K562 (cell line): ENCODE measurements around the gene KRTAP12-2. TPM values are rescaled to one million over a fixed set of nuclear protein-coding genes. Genes with fewer than 3 reads are reported as not detected.
A peak's percentile ranks its signal among the peaks of the same experiment; 100 is the strongest.
"Not testable (repeated sequence)": the region's sequence is repeated elsewhere in the genome, so short reads cannot be mapped to it uniquely, and the experiment has no call there.

Experiments
- ATAC-seq: fragments of 200-7000 bp; cut with Tn5 transposase; 3 replicates; pipeline ENCODE4 v1.9.1; 2020; ENCODE audit warnings: moderate library complexity
- BruUV-seq: library from RNA; stranded (reverse); fragments of 400-500 nt; replicated peaks from 2 replicates; lab custom pipeline; 2021; lab: Mats Ljungman, UMichigan
- CTCF ChIA-PET: fragments of 300-600 bp; formaldehyde crosslinking; extraction: SDS; loops from one replicate; lab custom pipeline; 2021; ENCODE audit warnings: low intra/inter-chr PET ratio; lab: Yijun Ruan, JAX
- POLR2A ChIA-PET: fragments of 300-600, 350-650 bp; sonication (Branson Sonifier 250); formaldehyde crosslinking; extraction: SDS; loops from one replicate; lab custom pipeline; 2021; ENCODE audit warnings: antibody characterized with exemption, inconsistent platforms; lab: Yijun Ruan, JAX
- DNase-seq, 4 experiments: peaks; one replicate each; pipeline versions ENCODE4 v3.0.0 to v3.0.0-alpha.2; 2011 to 2018; ENCODE audit warnings: low spot score in 3 of 4, mixed read lengths in 3 of 4; ENCODE audit errors: extremely low read depth in 1 of 4
- FAIRE-seq: peaks from 2 replicates; lab custom pipeline; 2011; peaks lifted over from hg19 to GRCh38; lab: Jason Lieb, UNC
- H2AFZ ChIP-seq: 2 replicates; pipeline ENCODE4 v1.6.0; 2011; ENCODE audit warnings: low read depth, low read length, control low read depth, inconsistent platforms
- H3K27ac ChIP-seq: fragments of 200-600 bp; 3 replicates; pipeline ENCODE4 v1.8.0; 2011; ENCODE audit warnings: low read depth, mild to moderate bottlenecking, control low read depth, inconsistent platforms, low read length, moderate library complexity, mixed read lengths; ENCODE audit errors: extremely low read depth
- H3K27me3 ChIP-seq, 2 experiments: fragments of 300-600 bp in 1 of 2; 2 replicates in 1 of 2; 3 replicates in 1 of 2; pipeline versions ENCODE4 v1.6.0 to v1.8.0; 2011; ENCODE audit warnings: inconsistent platforms in 2 of 2, low read length in 2 of 2, mild to moderate bottlenecking in 1 of 2, mixed read lengths in 1 of 2, moderate library complexity in 1 of 2; ENCODE audit not compliant: control insufficient read depth in 2 of 2, insufficient read depth in 2 of 2
- H3K36me3 ChIP-seq: fragments of 300-600 bp; 3 replicates; pipeline ENCODE4 v1.8.0; 2011; ENCODE audit warnings: mild to moderate bottlenecking, low read length, inconsistent platforms; ENCODE audit not compliant: control insufficient read depth, insufficient read depth
- H3K4me1 ChIP-seq, 2 experiments: fragments of 200-600 bp in 1 of 2; replicated peaks in 1 of 2; 2 replicates in 1 of 2; 3 replicates in 1 of 2; pipeline versions ENCODE4 v1.5.1 to v1.8.0; 2011; ENCODE audit warnings: inconsistent platforms in 2 of 2, low read length in 2 of 2, mild to moderate bottlenecking in 1 of 2, mixed read lengths in 1 of 2, moderate library complexity in 1 of 2; ENCODE audit not compliant: control insufficient read depth in 2 of 2, insufficient read depth in 2 of 2
- H3K4me2 ChIP-seq: 2 replicates; pipeline ENCODE4 v1.6.1; 2011; ENCODE audit warnings: low read length, control low read depth, inconsistent platforms, mixed read lengths; ENCODE audit not compliant: insufficient read depth
- H3K4me3 ChIP-seq: fragments of 200-600 bp; sonication (generic), shearing (Covaris generic); 2 replicates; pipeline ENCODE4 v1.5.1; 2016; ENCODE audit warnings: control low read depth, inconsistent platforms
- H3K79me2 ChIP-seq: fragments of 200-600 bp; 3 replicates; pipeline ENCODE4 v1.8.0; 2011; ENCODE audit warnings: low read length, inconsistent platforms; ENCODE audit not compliant: control insufficient read depth, insufficient read depth
- H3K9ac ChIP-seq, 2 experiments: 2 replicates each; pipeline versions ENCODE4 v1.6.0 to v1.6.1; 2011; ENCODE audit warnings: low read depth in 2 of 2, low read length in 2 of 2, control low read depth in 1 of 2, inconsistent platforms in 1 of 2, mild to moderate bottlenecking in 1 of 2, mixed read lengths in 1 of 2; ENCODE audit not compliant: insufficient read depth in 1 of 2
- H3K9me1 ChIP-seq: one replicate; pipeline ENCODE4 v1.6.0; 2011; ENCODE audit warnings: inconsistent platforms, mild to moderate bottlenecking, low read length, moderate library complexity; ENCODE audit not compliant: control insufficient read depth, insufficient read depth
- H3K9me3 ChIP-seq: replicated peaks from 2 replicates; pipeline ENCODE4 v1.5.1; 2011; ENCODE audit warnings: low read depth, low read length, inconsistent platforms; ENCODE audit not compliant: control insufficient read depth, insufficient read depth
- H4K20me1 ChIP-seq: replicated peaks from 2 replicates; pipeline ENCODE4 v1.6.1; 2011; ENCODE audit warnings: low read length, inconsistent platforms, mixed read lengths; ENCODE audit not compliant: control insufficient read depth, insufficient read depth
- HNRNPUL1 ChIP-seq: fragments of 200-400 bp; formaldehyde crosslinking; IDR thresholded peaks from 2 replicates; pipeline ENCODE4 v1.6.1; 2017; ENCODE audit warnings: low read length
- KLF13 ChIP-seq: fragments of 450-650 bp; IDR thresholded peaks from 2 replicates; pipeline ENCODE4 v1.6.1; 2016; ENCODE audit warnings: missing genetic modification characterization, low read depth, mild to moderate bottlenecking, missing compliant biosample characterization, moderate library complexity, borderline replicate concordance
- NFE2L1 ChIP-seq: fragments of 450-650 bp; IDR thresholded peaks from 2 replicates; pipeline ENCODE4 v1.6.1; 2016; ENCODE audit warnings: missing genetic modification characterization, low read depth, mild to moderate bottlenecking, missing compliant biosample characterization, moderate library complexity, borderline replicate concordance
- SMARCE1 ChIP-seq: fragments of 450-650 bp; IDR thresholded peaks from 2 replicates; pipeline ENCODE4 v1.7.1; 2016; ENCODE audit warnings: mild to moderate bottlenecking
- ZBTB26 ChIP-seq: fragments of 450-650 bp; formaldehyde crosslinking; IDR thresholded peaks from 2 replicates; pipeline ENCODE4 v1.4.0; 2022; ENCODE audit warnings: missing genetic modification characterization
- ZNF75A ChIP-seq: fragments of 450-650 bp; formaldehyde crosslinking; IDR thresholded peaks from 2 replicates; pipeline ENCODE4 v1.4.0; 2020; ENCODE audit warnings: mild to moderate bottlenecking
- WGBS: fragments of 100-300 bp; shearing (Covaris generic); methylation state at CpG from one replicate; pipeline ENCODE4 v1.1.6; 2016; ENCODE audit warnings: low coverage, mixed read lengths; ENCODE audit not compliant: insufficient coverage; ENCODE audit errors: missing lambda C conversion rate; 5-methylcytosine and 5-hydroxymethylcytosine counted together
- in situ Hi-C: fragments of 300-500 bp; cut with MboI; formaldehyde crosslinking; loops from 4 replicates; pipeline ENCODE4 v1.15.0; 2018; ENCODE audit warnings: inconsistent platforms, mixed read lengths
- intact Hi-C: fragments of 100-400 bp; cut with micrococcal nuclease; formaldehyde crosslinking; loops from 2 replicates; pipeline ENCODE4 v1.14.2; 2022
- polyA plus RNA-seq, 8 experiments: library from polyadenylated mRNA; depleted of rRNA in 4 of 8; stranded (reverse) in 5 of 8; unstranded in 3 of 8; fragments of >200 nt; fragmentation: Nextera tagmentation in 2 of 8; fragmentation: Illumina TruSeq in 1 of 8; extraction: Ambion mirVana in 2 of 8; extraction: Trizol in 1 of 8; gene quantifications; 2 replicates each; pipeline versions ENCODE4 v1.2.1 to v1.2.3, GENCODE V29; 2011 to 2014; ENCODE audit warnings: inconsistent platforms in 1 of 8, missing spikeins in 1 of 8
- total RNA-seq, 7 experiments: library from RNA; depleted of rRNA in 6 of 7; stranded (reverse); fragments of >200 nt in 6 of 7; fragmentation: Illumina TruSeq in 2 of 7; extraction: Trizol in 2 of 7; gene quantifications; 2 replicates each; pipeline versions ENCODE4 v1.2.1 to v1.2.3, GENCODE V29; 2011 to 2021; ENCODE audit warnings: low replicate concordance in 1 of 7
- TF ChIP-seq, protein P1 (sequence below), 2 experiments: fragments of 450-650 bp in 1 of 2; IDR thresholded peaks; 2 replicates each; pipeline ENCODE4 v1.6.1; 2011 to 2017; ENCODE audit warnings: low read depth in 2 of 2, antibody characterized with exemption in 1 of 2, borderline replicate concordance in 1 of 2, low read length in 1 of 2, mild to moderate bottlenecking in 1 of 2, mixed read lengths in 1 of 2; ENCODE audit not compliant: control insufficient read depth in 1 of 2
- TF ChIP-seq, protein P2 (sequence below): sonication (generic); formaldehyde crosslinking; IDR thresholded peaks from 2 replicates; pipeline ENCODE4 v1.8.1; 2023; ENCODE audit warnings: mild to moderate bottlenecking, missing genetic modification reagents, moderate library complexity

The KRTAP12-2 gene
- total and polyA plus RNA-seq, 9 of the 15 experiments (the other 6 are each of a cell fraction or from before 2014, with no cell fraction given): not detected

GRCh38 chr21:44685050-44685449 is 18.3 kb upstream of the KRTAP12-2 start:
- CTCF ChIA-PET, H3K36me3 ChIP-seq, in situ Hi-C loops, H3K9me3 ChIP-seq, H2AFZ ChIP-seq, H3K4me2 ChIP-seq, H3K27ac ChIP-seq, H3K9ac ChIP-seq, BruUV-seq, intact Hi-C loops, H3K79me2 ChIP-seq, ATAC-seq, DNase-seq, H3K4me1 ChIP-seq, H3K9me1 ChIP-seq, H3K4me3 ChIP-seq, H4K20me1 ChIP-seq: not testable (repeated sequence)
- 1% methylated on average over 6 of the region's 6 CpGs for WGBS
- POLR2A ChIA-PET: interaction anchor here (1.1 to 1.4 kb wide), 2 partner anchors 8 to 11 kb away, joined by 4 to 6 read pairs; no protein-coding TSS in a partner anchor
- peak; percentile 26 for FAIRE-seq
- peaks cover 22 to 57% of the 10 kb centered on the region in 2 experiments for H3K27me3 ChIP-seq

- Histone ChIP-seq H3K9ac (no peak overlapping the region), H3K4me1 (peaks cover 0 to 6% of the 10 kb centered on the region in 2 experiments; a peak in 2 of 5 replicates), H3K36me3 (no peaks in the 10 kb centered on the region), H3K4me3 (no peak overlapping the region), H3K9me1 (no peaks in the 10 kb centered on the region), H3K27ac (no peak overlapping the region), H3K4me2 (no peak overlapping the region), H3K79me2 (no peaks in the 10 kb centered on the region), H3K27me3 (peaks cover 22 to 57% of the 10 kb centered on the region in 2 experiments), H4K20me1 (0 out of 2 replicates have a peak, but pooled peaks cover 6% of the 10 kb centered on the region), H2AFZ (no peak overlapping the region), H3K9me3 (no peaks in the 10 kb centered on the region)
- WGBS: 0% methylated on average over 6 of the region's 6 CpGs
- ATAC-seq (no peak), DNase-seq (no peak), FAIRE-seq (no peak)
- ChIA-PET CTCF (no interaction called here), POLR2A (interaction anchor here (1.4 kb wide), 1 partner anchor 12 kb away, joined by 4 read pairs; no protein-coding TSS in a partner anchor)
- intact Hi-C loops: no loop called here
- BruUV-seq: no TSS peak
- in situ Hi-C loops: no loop called here
- TF ChIP-seq NFE2L1: no peak
- TF ChIP-seq HNRNPUL1: no peak
- no peak for TF ChIP-seq SMARCE1
- TF ChIP-seq, protein P1, sequence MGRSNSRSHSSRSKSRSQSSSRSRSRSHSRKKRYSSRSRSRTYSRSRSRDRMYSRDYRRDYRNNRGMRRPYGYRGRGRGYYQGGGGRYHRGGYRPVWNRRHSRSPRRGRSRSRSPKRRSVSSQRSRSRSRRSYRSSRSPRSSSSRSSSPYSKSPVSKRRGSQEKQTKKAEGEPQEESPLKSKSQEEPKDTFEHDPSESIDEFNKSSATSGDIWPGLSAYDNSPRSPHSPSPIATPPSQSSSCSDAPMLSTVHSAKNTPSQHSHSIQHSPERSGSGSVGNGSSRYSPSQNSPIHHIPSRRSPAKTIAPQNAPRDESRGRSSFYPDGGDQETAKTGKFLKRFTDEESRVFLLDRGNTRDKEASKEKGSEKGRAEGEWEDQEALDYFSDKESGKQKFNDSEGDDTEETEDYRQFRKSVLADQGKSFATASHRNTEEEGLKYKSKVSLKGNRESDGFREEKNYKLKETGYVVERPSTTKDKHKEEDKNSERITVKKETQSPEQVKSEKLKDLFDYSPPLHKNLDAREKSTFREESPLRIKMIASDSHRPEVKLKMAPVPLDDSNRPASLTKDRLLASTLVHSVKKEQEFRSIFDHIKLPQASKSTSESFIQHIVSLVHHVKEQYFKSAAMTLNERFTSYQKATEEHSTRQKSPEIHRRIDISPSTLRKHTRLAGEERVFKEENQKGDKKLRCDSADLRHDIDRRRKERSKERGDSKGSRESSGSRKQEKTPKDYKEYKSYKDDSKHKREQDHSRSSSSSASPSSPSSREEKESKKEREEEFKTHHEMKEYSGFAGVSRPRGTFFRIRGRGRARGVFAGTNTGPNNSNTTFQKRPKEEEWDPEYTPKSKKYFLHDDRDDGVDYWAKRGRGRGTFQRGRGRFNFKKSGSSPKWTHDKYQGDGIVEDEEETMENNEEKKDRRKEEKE (IDR thresholded peaks at IDR 0.05; ENCODE audit: borderline replicate concordance in 1 of 2, control insufficient read depth in 1 of 2, low read depth in 2 of 2, low read length in 1 of 2): no peak
- TF ChIP-seq KLF13 (tag): no peak
- TF ChIP-seq, protein P2, sequence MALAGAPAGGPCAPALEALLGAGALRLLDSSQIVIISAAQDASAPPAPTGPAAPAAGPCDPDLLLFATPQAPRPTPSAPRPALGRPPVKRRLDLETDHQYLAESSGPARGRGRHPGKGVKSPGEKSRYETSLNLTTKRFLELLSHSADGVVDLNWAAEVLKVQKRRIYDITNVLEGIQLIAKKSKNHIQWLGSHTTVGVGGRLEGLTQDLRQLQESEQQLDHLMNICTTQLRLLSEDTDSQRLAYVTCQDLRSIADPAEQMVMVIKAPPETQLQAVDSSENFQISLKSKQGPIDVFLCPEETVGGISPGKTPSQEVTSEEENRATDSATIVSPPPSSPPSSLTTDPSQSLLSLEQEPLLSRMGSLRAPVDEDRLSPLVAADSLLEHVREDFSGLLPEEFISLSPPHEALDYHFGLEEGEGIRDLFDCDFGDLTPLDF (CRISPR knock-in tag): no peak
- TF ChIP-seq ZBTB26 (CRISPR knock-in tag): no peak
- no peak for TF ChIP-seq ZNF75A
Observed at GRCh38 chr21:44684483-44684882, 17.8 kb upstream of the KRTAP12-2 start.
